Prostate gland (tissue), 2 donors: Measurements from ENCODE around the gene BRSK2. TPM values are rescaled to one million over a fixed set of nuclear protein-coding genes. Genes with fewer than 3 reads are reported as not detected.

Source experiments
- DNase-seq: peaks from one replicate; pipeline ENCODE4 v3.0.0-alpha.2; 2019; ENCODE audit warnings: low spot score
- H3K27ac ChIP-seq, 2 donors: fragments of 200-600 bp; sonication (generic); 2 replicates each; pipeline ENCODE4 v1.5.1; 2017 to 2019
- H3K27me3 ChIP-seq: fragments of 200-600 bp; sonication (generic); replicated peaks from 2 replicates; pipeline ENCODE4 v1.5.1; 2019; ENCODE audit not compliant: insufficient read depth
- H3K36me3 ChIP-seq, 2 donors: fragments of 200-600 bp; sonication (generic); 1 replicate in 1 of 2; 2 replicates in 1 of 2; pipeline versions ENCODE4 v1.5.1 to v1.8.1; 2017 to 2019
- H3K4me1 ChIP-seq: fragments of 200-600 bp; sonication (generic); replicated peaks from 2 replicates; pipeline ENCODE4 v1.5.1; 2019
- H3K4me3 ChIP-seq, 2 donors: fragments of 200-600 bp; sonication (generic); 2 replicates each; pipeline ENCODE4 v1.5.1; 2017 to 2019
- H3K9me3 ChIP-seq: fragments of 200-600 bp; sonication (generic); 2 replicates; pipeline ENCODE4 v1.5.1; 2017
- POLR2A ChIP-seq: fragments of 450-650 bp; IDR thresholded peaks from one replicate; pipeline ENCODE4 v1.6.1; 2016; ENCODE audit warnings: antibody characterized with exemption, mild to moderate bottlenecking
- POLR2AphosphoS5 ChIP-seq: sonication (generic); formaldehyde crosslinking; IDR thresholded peaks from one replicate; pipeline ENCODE4 v1.6.1; 2017; ENCODE audit warnings: antibody characterized with exemption
- WGBS: methylation state at CpG from one replicate; pipeline ENCODE4 v1.1.5; 2018; 5-methylcytosine and 5-hydroxymethylcytosine counted together
- intact Hi-C: fragments of 100-400 bp; cut with DNase I; formaldehyde crosslinking; loops from one replicate; pipeline ENCODE4 v1.14.2; 2022
- total RNA-seq, 2 donors: library from RNA; depleted of rRNA; stranded (reverse); fragments of >200 nt; gene quantifications; one replicate each; pipeline ENCODE4 v1.1.0, GENCODE V29; 2016
- TF ChIP-seq, protein P1 (sequence below), 4 experiments: fragments of 200-600 bp in 2 of 4; fragments of 450-650 bp in 2 of 4; sonication (generic) in 2 of 4; IDR thresholded peaks; 1 replicate in 3 of 4; 2 replicates in 1 of 4; pipeline ENCODE4 v1.5.1; 2016 to 2019; ENCODE audit warnings: antibody characterized with exemption in 4 of 4, mild to moderate bottlenecking in 2 of 4, moderate library complexity in 2 of 4

Gene BRSK2
- total RNA-seq, 2 donors from 2014 or later = 0.96 to 29.7 TPM

DNA sequence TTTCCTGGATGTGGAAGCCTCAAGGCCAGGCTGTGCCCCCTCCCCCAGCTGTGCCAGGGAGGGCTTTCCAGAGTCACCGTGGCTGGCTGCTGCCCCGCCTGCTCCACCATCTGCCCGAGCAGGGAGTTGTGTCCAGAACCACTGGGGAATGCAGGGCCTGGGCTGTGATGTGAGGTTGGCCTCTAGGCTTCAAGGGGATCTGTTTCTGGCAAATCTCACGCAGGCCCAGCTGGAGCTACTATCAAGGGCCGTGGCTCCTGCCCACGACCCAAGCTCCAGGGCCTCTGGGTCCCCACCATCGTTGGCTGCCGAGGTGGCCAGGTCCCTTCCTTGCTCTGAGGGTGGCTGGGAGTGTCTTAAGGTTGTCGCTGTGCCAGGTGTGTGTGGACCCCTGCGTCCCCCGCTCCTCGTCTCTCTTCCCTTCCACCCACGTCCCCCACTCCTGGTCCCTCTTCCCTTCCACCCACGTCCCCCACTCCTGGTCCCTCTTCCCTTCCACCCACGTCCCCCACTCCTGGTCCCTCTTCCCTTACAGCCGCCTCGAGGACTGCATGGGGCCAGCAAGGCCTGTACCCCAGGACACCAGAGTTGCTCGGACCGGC, 6.1 kb downstream of the BRSK2 start:
- peaks cover 6% of the 10 kb centered on the region for H3K27me3 ChIP-seq
- TF ChIP-seq, protein P1, sequence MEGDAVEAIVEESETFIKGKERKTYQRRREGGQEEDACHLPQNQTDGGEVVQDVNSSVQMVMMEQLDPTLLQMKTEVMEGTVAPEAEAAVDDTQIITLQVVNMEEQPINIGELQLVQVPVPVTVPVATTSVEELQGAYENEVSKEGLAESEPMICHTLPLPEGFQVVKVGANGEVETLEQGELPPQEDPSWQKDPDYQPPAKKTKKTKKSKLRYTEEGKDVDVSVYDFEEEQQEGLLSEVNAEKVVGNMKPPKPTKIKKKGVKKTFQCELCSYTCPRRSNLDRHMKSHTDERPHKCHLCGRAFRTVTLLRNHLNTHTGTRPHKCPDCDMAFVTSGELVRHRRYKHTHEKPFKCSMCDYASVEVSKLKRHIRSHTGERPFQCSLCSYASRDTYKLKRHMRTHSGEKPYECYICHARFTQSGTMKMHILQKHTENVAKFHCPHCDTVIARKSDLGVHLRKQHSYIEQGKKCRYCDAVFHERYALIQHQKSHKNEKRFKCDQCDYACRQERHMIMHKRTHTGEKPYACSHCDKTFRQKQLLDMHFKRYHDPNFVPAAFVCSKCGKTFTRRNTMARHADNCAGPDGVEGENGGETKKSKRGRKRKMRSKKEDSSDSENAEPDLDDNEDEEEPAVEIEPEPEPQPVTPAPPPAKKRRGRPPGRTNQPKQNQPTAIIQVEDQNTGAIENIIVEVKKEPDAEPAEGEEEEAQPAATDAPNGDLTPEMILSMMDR (IDR thresholded peaks at IDR 0.05) = no peak
- TF ChIP-seq POLR2AphosphoS5 = no peak
- TF ChIP-seq POLR2A = no peak
- 87% methylated on average over 15 of the region's 19 CpGs for WGBS

DNA sequence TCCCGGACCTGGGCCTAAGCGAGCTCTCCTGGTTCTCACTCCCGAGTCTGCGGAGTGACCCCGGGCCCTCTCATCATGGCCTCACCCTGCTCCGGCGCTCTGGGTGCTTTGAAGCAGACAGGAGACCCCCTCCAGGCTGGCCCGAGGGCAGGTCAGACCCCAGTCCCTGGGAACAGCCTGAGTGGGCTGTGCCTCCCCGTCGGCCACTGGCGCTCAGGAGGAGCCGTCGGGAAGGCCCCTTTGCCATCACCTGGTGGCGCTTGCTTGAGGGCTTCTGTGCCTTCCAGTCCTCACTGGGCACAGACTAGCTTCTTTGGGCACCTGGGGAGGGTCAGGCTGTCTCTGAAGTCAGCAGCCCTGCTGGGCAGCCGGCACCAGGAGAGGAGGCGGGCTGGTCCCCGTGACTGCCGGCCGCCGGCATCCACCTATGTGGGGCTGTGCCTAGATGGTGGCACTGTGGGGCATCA, 6.7 kb downstream of the BRSK2 start:
- TF ChIP-seq, protein P1 (IDR thresholded peaks at IDR 0.05) = no peak
- TF ChIP-seq POLR2A (no peak), POLR2AphosphoS5 (no peak)
- no peak for DNase-seq
- Histone ChIP-seq H3K27me3 (peaks cover 1% of the 10 kb centered on the region), H3K4me1 (no peaks in the 10 kb centered on the region), H3K27ac (no peak overlapping the region), H3K9me3 (no peaks in the 10 kb centered on the region), H3K36me3 (no peaks in the 10 kb centered on the region), H3K4me3 (no peak overlapping the region)
- intact Hi-C loops = no loop called here
- 89% methylated on average over 17 of the region's 20 CpGs for WGBS

More for the DNA sequence above, 6.1 kb downstream of the BRSK2 start:
- intact Hi-C loops = no loop called here
- Histone ChIP-seq H3K4me3 (no peak overlapping the region), H3K4me1 (no peaks in the 10 kb centered on the region), H3K27ac (no peak overlapping the region), H3K36me3 (no peaks in the 10 kb centered on the region), H3K9me3 (no peaks in the 10 kb centered on the region)
- no peak for DNase-seq

DNA sequence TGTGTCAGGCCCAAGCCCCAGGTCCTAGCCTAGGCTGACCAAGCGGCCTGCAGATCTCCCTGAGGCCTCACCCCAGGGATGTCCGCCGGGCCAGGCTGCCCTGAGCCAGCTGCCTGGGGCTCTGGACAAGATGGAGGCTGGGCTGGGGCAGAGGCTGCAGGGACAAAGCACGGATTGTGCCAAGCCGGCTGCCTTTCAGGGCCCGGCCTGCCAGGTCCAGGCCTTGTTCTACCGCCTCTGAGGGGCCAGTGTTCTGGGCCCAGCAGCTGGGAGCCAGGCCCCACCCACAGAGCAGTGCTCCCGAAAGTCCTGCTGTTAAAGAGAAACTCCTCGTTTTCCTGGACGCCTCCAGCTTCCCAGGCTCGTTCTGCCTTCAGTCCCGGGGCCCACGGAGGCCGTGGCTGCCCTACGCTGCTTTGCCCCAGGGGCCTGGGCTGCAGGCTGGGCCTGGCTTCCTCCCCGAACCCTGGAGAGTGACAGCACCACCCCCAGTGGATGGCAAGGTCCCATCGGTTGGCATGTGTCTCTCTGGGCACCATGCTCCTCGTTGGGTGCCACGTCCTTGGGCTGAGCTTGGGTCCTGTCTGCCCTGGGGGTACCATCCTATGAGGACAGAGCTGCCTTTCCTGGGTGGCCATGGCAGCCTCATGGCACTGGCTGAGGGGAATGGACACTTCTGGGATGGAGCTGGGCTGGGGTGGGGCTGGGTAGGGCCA, 7.6 kb downstream of the BRSK2 start:
- Histone ChIP-seq H3K4me1 (no peaks in the 10 kb centered on the region), H3K27me3 (no peaks in the 10 kb centered on the region), H3K9me3 (no peaks in the 10 kb centered on the region), H3K36me3 (no peaks in the 10 kb centered on the region), H3K4me3 (no peak overlapping the region), H3K27ac (no peak overlapping the region)
- DNase-seq = no peak
- TF ChIP-seq, protein P1 (IDR thresholded peaks at IDR 0.05) = no peak
- no peak for TF ChIP-seq POLR2AphosphoS5
- TF ChIP-seq POLR2A = no peak
- WGBS = 74% methylated on average over 16 of the region's 19 CpGs
- intact Hi-C loops = no loop called here

DNA sequence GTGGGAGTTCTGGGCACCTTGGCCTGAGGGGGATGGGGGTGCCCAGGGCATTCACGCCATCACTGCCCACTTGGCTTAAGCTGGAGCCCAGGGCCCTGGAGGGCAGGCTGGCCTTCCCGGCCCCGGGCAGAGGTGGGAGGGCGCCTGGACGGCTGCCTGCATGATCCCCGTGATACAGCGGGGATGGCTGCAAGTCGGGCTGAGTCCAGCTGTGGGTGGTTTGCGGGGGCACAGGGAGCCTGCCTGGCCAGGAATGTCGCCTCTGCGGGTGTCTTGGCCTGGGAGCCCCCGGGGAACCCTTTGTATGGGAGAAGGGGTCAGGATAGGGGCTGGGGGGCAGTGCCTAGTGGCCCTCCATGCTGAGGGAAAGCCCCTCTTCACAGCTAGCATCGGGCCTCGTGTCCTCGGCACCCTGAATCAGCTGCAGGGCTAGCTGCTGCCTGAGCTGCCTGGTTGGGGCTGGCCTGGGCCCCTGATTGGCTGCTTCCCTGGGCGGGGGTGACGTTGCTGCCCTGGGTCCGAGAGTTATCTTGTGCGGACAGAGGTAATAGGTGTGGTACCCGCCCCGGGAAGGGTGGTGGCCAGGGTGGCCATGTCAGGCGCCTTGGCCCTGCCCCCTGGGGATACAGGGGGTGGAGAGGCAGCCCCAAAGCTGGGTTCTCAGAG, 8.3 kb downstream of the BRSK2 start:
- DNase-seq = no peak
- 80% methylated on average over 21 of the region's 22 CpGs for WGBS
- intact Hi-C loops = no loop called here
- H3K27me3 ChIP-seq = no peaks in the 10 kb centered on the region
- no peak overlapping the region for H3K4me3 ChIP-seq
- no peaks in the 10 kb centered on the region for H3K36me3 ChIP-seq
- no peaks in the 10 kb centered on the region for H3K4me1 ChIP-seq
- no peak overlapping the region for H3K27ac ChIP-seq
- TF ChIP-seq POLR2AphosphoS5 = no peak
- no peaks in the 10 kb centered on the region for H3K9me3 ChIP-seq

DNA sequence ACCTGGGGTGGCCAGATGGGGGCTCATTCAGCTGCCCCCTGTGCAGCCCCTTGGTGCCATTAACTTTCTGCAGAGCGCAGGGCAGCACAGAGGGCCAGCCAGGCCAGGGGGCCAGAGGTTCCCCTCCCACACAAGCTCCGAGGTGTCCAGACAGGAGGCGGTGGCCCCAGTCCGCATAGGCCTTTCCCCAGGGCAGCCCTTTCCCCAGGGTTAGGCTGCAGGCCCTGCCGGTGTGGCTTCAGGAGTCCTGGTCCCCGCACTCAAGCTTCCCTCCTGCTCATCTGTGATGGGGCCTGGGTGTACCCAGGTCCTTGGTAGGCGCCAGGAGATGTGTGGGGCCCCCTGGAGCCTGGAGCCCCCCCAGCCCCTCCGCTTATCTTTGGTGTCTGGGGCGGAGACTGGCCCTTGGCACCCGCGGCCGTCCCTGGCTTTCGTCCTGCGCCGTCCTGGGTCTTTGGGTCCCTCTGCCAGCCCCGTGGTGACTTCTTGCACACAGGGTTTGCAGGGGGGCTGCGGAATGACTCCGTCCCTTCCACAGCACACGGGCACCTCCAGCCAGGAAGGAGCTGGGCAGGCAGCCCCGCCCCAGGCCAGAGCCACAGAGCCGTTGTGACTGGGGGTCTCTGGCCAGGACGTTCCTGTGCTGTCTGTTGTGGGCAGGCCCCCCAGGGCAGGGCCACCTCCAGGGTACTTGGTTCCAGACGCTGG, 8.9 kb downstream of the BRSK2 start:
- Histone ChIP-seq H3K9me3 (no peaks in the 10 kb centered on the region), H3K27me3 (no peaks in the 10 kb centered on the region), H3K27ac (no peak overlapping the region), H3K4me1 (no peaks in the 10 kb centered on the region), H3K36me3 (no peaks in the 10 kb centered on the region), H3K4me3 (no peak overlapping the region)
- 79% methylated on average over 23 of the region's 23 CpGs for WGBS
- no peak for DNase-seq
- no peak for TF ChIP-seq POLR2A
- TF ChIP-seq, protein P1 (IDR thresholded peaks at IDR 0.05) = no peak
- TF ChIP-seq POLR2AphosphoS5 = no peak
- intact Hi-C loops = no loop called here
